ENCODE data around the gene MRPS7.
"Not testable (repeated sequence)": the region's sequence is repeated elsewhere in the genome, so short reads cannot be mapped to it uniquely, and the experiment has no call there.

- not testable (repeated sequence) for TF ChIP-seq ZNF24 (tag by site-specific recombination; IDR thresholded peaks at IDR 0.05)
- TF ChIP-seq, protein P1, sequence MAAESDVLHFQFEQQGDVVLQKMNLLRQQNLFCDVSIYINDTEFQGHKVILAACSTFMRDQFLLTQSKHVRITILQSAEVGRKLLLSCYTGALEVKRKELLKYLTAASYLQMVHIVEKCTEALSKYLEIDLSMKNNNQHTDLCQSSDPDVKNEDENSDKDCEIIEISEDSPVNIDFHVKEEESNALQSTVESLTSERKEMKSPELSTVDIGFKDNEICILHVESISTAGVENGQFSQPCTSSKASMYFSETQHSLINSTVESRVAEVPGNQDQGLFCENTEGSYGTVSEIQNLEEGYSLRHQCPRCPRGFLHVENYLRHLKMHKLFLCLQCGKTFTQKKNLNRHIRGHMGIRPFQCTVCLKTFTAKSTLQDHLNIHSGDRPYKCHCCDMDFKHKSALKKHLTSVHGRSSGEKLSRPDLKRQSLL (tag by site-specific recombination; IDR thresholded peaks at IDR 0.05), result not testable (repeated sequence)
- TF ChIP-seq, protein P2, sequence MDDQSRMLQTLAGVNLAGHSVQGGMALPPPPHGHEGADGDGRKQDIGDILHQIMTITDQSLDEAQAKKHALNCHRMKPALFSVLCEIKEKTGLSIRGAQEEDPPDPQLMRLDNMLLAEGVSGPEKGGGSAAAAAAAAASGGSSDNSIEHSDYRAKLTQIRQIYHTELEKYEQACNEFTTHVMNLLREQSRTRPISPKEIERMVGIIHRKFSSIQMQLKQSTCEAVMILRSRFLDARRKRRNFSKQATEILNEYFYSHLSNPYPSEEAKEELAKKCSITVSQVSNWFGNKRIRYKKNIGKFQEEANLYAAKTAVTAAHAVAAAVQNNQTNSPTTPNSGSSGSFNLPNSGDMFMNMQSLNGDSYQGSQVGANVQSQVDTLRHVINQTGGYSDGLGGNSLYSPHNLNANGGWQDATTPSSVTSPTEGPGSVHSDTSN (CRISPR knock-in tag; IDR thresholded peaks at IDR 0.05), result not testable (repeated sequence)
These were observed 5.6 kb upstream of the MRPS7 start for GRCh38 chr17:75255954-75256698.

Data from HEK293 (cell line).